GM23338 (cell line): ENCODE measurements around the gene TNNT2.

ENCODE experiments used
- CREB1 ChIP-seq: fragments of 250-450 bp; sonication (Bioruptor Pico); IDR thresholded peaks from 2 replicates; pipeline ENCODE4 v1.5.0; 2020; ENCODE audit warnings: low read depth, mild to moderate bottlenecking, moderate library complexity
- CTCF ChIP-seq, 2 experiments: fragments of 200-600 bp in 1 of 2; sonication (generic) in 1 of 2; conservative IDR thresholded peaks; 2 replicates each; pipeline versions ENCODE4 v1.5.1 to v1.6.1; 2016 to 2017; ENCODE audit warnings: antibody characterized with exemption in 2 of 2, low read depth in 2 of 2, mild to moderate bottlenecking in 2 of 2, moderate library complexity in 1 of 2
- EZH2phosphoT487 ChIP-seq: fragments of 200-600 bp; sonication (generic); IDR thresholded peaks from one replicate; pipeline ENCODE4 v1.8.1; 2018; ENCODE audit warnings: antibody characterized with exemption; ENCODE audit not compliant: unreplicated experiment
- JUNB ChIP-seq: IDR thresholded peaks from one replicate; pipeline ENCODE4 v1.6.1; 2016; ENCODE audit warnings: antibody characterized with exemption; ENCODE audit not compliant: unreplicated experiment
- POLR2AphosphoS5 ChIP-seq: IDR thresholded peaks from 2 replicates; pipeline ENCODE4 v1.6.1; 2016; ENCODE audit warnings: antibody characterized with exemption, low read depth

- TF ChIP-seq POLR2AphosphoS5 (no peak), EZH2phosphoT487 (no peak), CTCF (conservative IDR thresholded peaks at IDR 0.05; ENCODE audit: low read depth in 2 of 2) (no peak), JUNB (no peak), CREB1 (CRISPR knock-in tag) (no peak)
These were observed 24.1 kb downstream of the TNNT2 start for GRCh38 chr1:201353186-201353940.
